GM12875 (cell line): ENCODE measurements around the gene CUTA.
"Not testable (repeated sequence)": the region's sequence is repeated elsewhere in the genome, so short reads cannot be mapped to it uniquely, and the experiment has no call there.

Experiments used
- H3K4me3 ChIP-seq: one replicate; pipeline ENCODE4 v1.5.1; 2011; ENCODE audit warnings: low read depth, low read length, control low read depth
- CTCF ChIP-seq: IDR thresholded peaks from 2 replicates; pipeline ENCODE4 v1.5.1; 2011; ENCODE audit warnings: low read depth, mild to moderate bottlenecking, control low read depth, inconsistent platforms, low read length, moderate library complexity, borderline replicate concordance; ENCODE audit not compliant: insufficient read depth

The CUTA gene

GRCh38 chr6:33384581-33385020 is 33.3 kb downstream of the CUTA start:
- TF ChIP-seq CTCF, result no peak

DNA sequence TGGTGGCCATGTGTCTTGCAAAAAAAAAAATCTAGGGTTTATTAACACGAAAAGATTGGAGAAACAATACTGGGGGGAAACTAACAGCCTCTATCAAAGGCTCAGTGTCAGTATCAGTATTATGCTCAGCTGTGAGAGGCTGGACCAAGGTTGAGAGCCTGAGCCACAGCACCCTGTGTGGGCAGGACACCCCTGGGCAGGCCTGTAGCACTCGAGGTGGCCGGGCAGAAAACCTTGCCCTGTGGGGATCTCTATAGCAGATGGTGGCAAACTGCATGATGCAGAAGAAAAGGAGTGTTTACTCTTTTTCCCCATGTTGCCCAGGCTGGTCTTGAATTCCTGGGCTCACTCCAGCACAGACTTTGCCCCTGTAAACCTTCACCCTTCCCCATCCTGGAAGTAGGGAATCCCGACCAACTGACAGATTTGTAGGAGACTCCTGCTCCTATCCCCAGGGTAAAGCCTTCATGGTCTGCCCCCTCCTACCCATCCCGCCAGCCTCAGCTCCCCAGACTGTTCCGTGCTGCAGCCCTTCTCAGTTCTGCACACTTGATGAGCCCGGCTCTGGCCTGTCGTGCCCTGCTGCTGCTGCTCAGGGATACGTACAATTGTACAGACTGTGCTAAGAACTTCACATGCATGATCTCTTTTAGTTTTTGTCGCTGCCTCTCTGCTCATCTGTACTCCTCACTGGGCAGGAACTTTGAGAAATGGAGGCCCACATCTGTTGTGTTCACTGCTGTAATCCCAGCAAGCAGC is 34.3 kb downstream of the CUTA start:
- TF ChIP-seq CTCF, result no peak
- no peak overlapping the region for H3K4me3 ChIP-seq

More at GRCh38 chr6:33384581-33385020, 33.3 kb downstream of the CUTA start:
- H3K4me3 ChIP-seq, result no peak overlapping the region

GRCh38 chr6:33380272-33380981 is 37.5 kb downstream of the CUTA start:
- no peak for TF ChIP-seq CTCF

DNA sequence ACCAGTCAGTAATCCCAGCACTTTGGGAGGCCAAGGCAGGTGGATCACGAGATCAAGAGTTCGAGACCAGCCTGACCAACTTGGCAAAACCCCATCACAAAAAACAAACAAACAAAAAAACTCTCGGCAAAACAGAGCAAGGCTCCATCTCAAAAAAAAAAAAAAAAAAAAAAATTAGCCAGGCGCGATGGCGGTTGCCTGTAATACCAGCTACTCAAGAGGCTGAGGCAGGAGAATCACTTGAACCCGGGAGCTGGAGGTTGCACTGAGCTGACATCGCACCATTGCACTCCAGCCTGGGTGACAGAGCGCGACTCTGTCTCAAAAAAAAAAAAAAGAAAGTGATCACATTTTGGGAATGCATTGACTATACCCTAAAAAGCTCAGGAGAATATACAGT is 38.7 kb downstream of the CUTA start:
- H3K4me3 ChIP-seq, result not testable (repeated sequence)

More at GRCh38 chr6:33380272-33380981, 37.5 kb downstream of the CUTA start:
- H3K4me3 ChIP-seq, result no peak overlapping the region

GRCh38 chr6:33377171-33377570 is 40.7 kb downstream of the CUTA start:
- no peak overlapping the region for H3K4me3 ChIP-seq

GRCh38 chr6:33375143-33375671 is 42.7 kb downstream of the CUTA start:
- no peak for TF ChIP-seq CTCF
- no peak overlapping the region for H3K4me3 ChIP-seq

More at GRCh38 chr6:33377171-33377570, 40.7 kb downstream of the CUTA start:
- no peak for TF ChIP-seq CTCF

GRCh38 chr6:33373960-33374910 is 43.7 kb downstream of the CUTA start:
- no peak overlapping the region for H3K4me3 ChIP-seq
- no peak for TF ChIP-seq CTCF
